Loucy (cell line): ENCODE results near the gene CUX1.

ENCODE experiments used
- EZH2phosphoT487 ChIP-seq: fragments of 200-600 bp; IDR thresholded peaks from 2 replicates; pipeline ENCODE4 v1.6.1; 2018; ENCODE audit warnings: antibody characterized with exemption, mild to moderate bottlenecking, moderate library complexity, borderline replicate concordance
- TF ChIP-seq, protein P1 (sequence below): fragments of 200-600 bp; sonication (generic); conservative IDR thresholded peaks from 2 replicates; pipeline ENCODE4 v1.5.1; 2014; ENCODE audit warnings: mild to moderate bottlenecking, antibody characterized with exemption, low read length

DNA sequence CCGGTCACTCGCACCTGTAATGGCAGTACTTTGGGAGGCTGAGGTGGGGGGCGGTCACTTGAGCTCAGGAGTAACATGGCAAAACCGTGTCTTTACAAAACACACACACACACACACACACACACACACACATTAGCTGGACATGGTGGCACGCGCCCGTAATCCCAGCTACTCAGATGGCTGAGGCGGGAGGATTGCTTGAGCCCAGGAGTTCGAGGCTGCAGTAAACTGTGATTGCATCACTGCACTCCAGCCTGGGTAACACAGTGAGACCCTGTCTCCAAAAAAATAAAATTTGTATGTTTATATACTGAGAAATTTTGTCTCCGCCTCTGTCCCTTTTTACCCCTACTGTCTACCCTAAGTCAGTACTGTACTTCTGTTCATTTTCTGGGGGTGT lies 86.6 kb downstream of the CUX1 start:
- TF ChIP-seq, protein P1, sequence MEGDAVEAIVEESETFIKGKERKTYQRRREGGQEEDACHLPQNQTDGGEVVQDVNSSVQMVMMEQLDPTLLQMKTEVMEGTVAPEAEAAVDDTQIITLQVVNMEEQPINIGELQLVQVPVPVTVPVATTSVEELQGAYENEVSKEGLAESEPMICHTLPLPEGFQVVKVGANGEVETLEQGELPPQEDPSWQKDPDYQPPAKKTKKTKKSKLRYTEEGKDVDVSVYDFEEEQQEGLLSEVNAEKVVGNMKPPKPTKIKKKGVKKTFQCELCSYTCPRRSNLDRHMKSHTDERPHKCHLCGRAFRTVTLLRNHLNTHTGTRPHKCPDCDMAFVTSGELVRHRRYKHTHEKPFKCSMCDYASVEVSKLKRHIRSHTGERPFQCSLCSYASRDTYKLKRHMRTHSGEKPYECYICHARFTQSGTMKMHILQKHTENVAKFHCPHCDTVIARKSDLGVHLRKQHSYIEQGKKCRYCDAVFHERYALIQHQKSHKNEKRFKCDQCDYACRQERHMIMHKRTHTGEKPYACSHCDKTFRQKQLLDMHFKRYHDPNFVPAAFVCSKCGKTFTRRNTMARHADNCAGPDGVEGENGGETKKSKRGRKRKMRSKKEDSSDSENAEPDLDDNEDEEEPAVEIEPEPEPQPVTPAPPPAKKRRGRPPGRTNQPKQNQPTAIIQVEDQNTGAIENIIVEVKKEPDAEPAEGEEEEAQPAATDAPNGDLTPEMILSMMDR = no peak
- no peak for TF ChIP-seq EZH2phosphoT487
